Mesendoderm (in vitro differentiated cells): ENCODE results near the gene HNRNPR.

ENCODE experiments used
- DNase-seq: peaks from one replicate; pipeline ENCODE4 v3.0.0; 2013
- H2AK5ac ChIP-seq: 2 replicates; pipeline ENCODE4 v1.6.1; 2013; ENCODE audit warnings: low read length, inconsistent platforms
- H2BK120ac ChIP-seq: 2 replicates; pipeline ENCODE4 v1.6.1; 2013; ENCODE audit warnings: low read depth, mild to moderate bottlenecking, low read length, moderate library complexity, mixed read lengths
- H2BK15ac ChIP-seq: replicated peaks from 2 replicates; pipeline ENCODE4 v1.6.1; 2013; ENCODE audit warnings: low read depth, mild to moderate bottlenecking, moderate library complexity
- H2BK5ac ChIP-seq: 2 replicates; pipeline ENCODE4 v1.6.1; 2013; ENCODE audit warnings: low read length, inconsistent platforms
- H3K18ac ChIP-seq: 2 replicates; pipeline ENCODE4 v1.6.1; 2013; ENCODE audit warnings: mild to moderate bottlenecking, low read length, mixed read lengths
- H3K23ac ChIP-seq: one replicate; pipeline ENCODE4 v1.6.1; 2013; ENCODE audit warnings: low read length
- H3K27ac ChIP-seq: 2 replicates; pipeline ENCODE4 v1.5.1; 2013; ENCODE audit warnings: low read depth, mild to moderate bottlenecking, inconsistent platforms, low read length, moderate library complexity
- H3K27me3 ChIP-seq: 2 replicates; pipeline ENCODE4 v1.6.1; 2013; ENCODE audit warnings: low read length, control low read depth, mild to moderate bottlenecking, inconsistent platforms; ENCODE audit not compliant: insufficient read depth, poor library complexity
- H3K36me3 ChIP-seq: 2 replicates; pipeline ENCODE4 v1.6.1; 2013; ENCODE audit warnings: low read length, inconsistent platforms; ENCODE audit not compliant: control insufficient read depth, insufficient read depth
- H3K4ac ChIP-seq: one replicate; pipeline ENCODE4 v1.6.1; 2013; ENCODE audit warnings: low read depth, mild to moderate bottlenecking, low read length, moderate library complexity
- H3K4me1 ChIP-seq: 2 replicates; pipeline ENCODE4 v1.6.1; 2013; ENCODE audit warnings: low read depth, low read length, inconsistent platforms; ENCODE audit not compliant: control insufficient read depth
- H3K4me2 ChIP-seq: 2 replicates; pipeline ENCODE4 v1.6.1; 2013; ENCODE audit warnings: low read length
- H3K4me3 ChIP-seq: 2 replicates; pipeline ENCODE4 v1.5.1; 2013; ENCODE audit warnings: mild to moderate bottlenecking, low read length
- H3K56ac ChIP-seq: one replicate; pipeline ENCODE4 v1.6.1; 2013; ENCODE audit warnings: low read length
- H3K79me1 ChIP-seq: 2 replicates; pipeline ENCODE4 v1.6.1; 2013; ENCODE audit warnings: low read length, inconsistent platforms
- H3K79me2 ChIP-seq: 2 replicates; pipeline ENCODE4 v1.6.1; 2013; ENCODE audit warnings: mild to moderate bottlenecking, low read length; ENCODE audit not compliant: control insufficient read depth, insufficient read depth
- H3K9ac ChIP-seq: 2 replicates; pipeline ENCODE4 v1.6.1; 2013; ENCODE audit warnings: low read length, inconsistent platforms
- H4K5ac ChIP-seq: one replicate; pipeline ENCODE4 v1.6.1; 2013; ENCODE audit warnings: low read length
- H4K8ac ChIP-seq: one replicate; pipeline ENCODE4 v1.6.1; 2013; ENCODE audit warnings: low read depth, mild to moderate bottlenecking, control low read depth, low read length, moderate library complexity
- WGBS: extraction: QIAGEN DNeasy Blood & Tissue Kit; methylation state at CpG from one replicate; pipeline ENCODE4 v1.1.7; 2013; ENCODE audit warnings: low lambda C conversion rate, missing lambda C conversion rate; ENCODE audit not compliant: insufficient coverage; ENCODE audit errors: extremely low coverage; 5-methylcytosine and 5-hydroxymethylcytosine counted together

HNRNPR gene

GRCh38 chr1:23283667-23284602 lies 60.1 kb downstream of the HNRNPR start:
- no peak overlapping the region for H2AK5ac ChIP-seq
- WGBS: no CpG with 5 or more reads among the region's 4 CpGs
- H3K23ac ChIP-seq: no peak overlapping the region
- no peak for DNase-seq
- H3K79me2 ChIP-seq: no peaks in the 10 kb centered on the region
- no peaks in the 10 kb centered on the region for H3K27me3 ChIP-seq
- H3K27ac ChIP-seq: no peak overlapping the region
- H3K36me3 ChIP-seq: peaks cover 6% of the 10 kb centered on the region
- no peak overlapping the region for H2BK5ac ChIP-seq
- no peak overlapping the region for H3K4me3 ChIP-seq
- H3K4me2 ChIP-seq: no peak overlapping the region
- no peak overlapping the region for H3K18ac ChIP-seq
- no peak overlapping the region for H3K4ac ChIP-seq
- no peak overlapping the region for H2BK120ac ChIP-seq
- no peak overlapping the region for H2BK15ac ChIP-seq
- no peak overlapping the region for H4K5ac ChIP-seq
- no peak overlapping the region for H4K8ac ChIP-seq
- no peak overlapping the region for H3K9ac ChIP-seq
- H3K4me1 ChIP-seq: no peaks in the 10 kb centered on the region
- H3K56ac ChIP-seq: no peak overlapping the region
- H3K79me1 ChIP-seq: no peaks in the 10 kb centered on the region

GRCh38 chr1:23282957-23283356 lies 61.1 kb downstream of the HNRNPR start:
- Histone ChIP-seq H3K4ac (no peak overlapping the region), H3K36me3 (peaks cover 6% of the 10 kb centered on the region), H3K27ac (no peak overlapping the region), H2BK120ac (no peak overlapping the region), H3K9ac (no peak overlapping the region), H2BK15ac (no peak overlapping the region), H3K4me1 (no peaks in the 10 kb centered on the region), H4K8ac (no peak overlapping the region), H3K79me2 (no peaks in the 10 kb centered on the region), H3K79me1 (no peaks in the 10 kb centered on the region), H3K23ac (no peak overlapping the region), H3K18ac (no peak overlapping the region), H2AK5ac (no peak overlapping the region), H3K4me2 (no peak overlapping the region), H3K27me3 (no peaks in the 10 kb centered on the region), H2BK5ac (no peak overlapping the region), H4K5ac (no peak overlapping the region), H3K4me3 (no peak overlapping the region), H3K56ac (no peak overlapping the region)
- DNase-seq: no peak
- WGBS: no CpG with 5 or more reads among the region's 5 CpGs

- H4K8ac ChIP-seq: no peak overlapping the region
- no peak overlapping the region for H3K4me2 ChIP-seq
- H2AK5ac ChIP-seq: no peak overlapping the region
- H3K36me3 ChIP-seq: peaks cover 3% of the 10 kb centered on the region
- no peak overlapping the region for H2BK5ac ChIP-seq
- no peak overlapping the region for H3K23ac ChIP-seq
- H3K79me1 ChIP-seq: no peaks in the 10 kb centered on the region
- H2BK120ac ChIP-seq: no peak overlapping the region
- no peak overlapping the region for H2BK15ac ChIP-seq
- H3K9ac ChIP-seq: no peak overlapping the region
- H3K27ac ChIP-seq: no peak overlapping the region
- H3K79me2 ChIP-seq: no peaks in the 10 kb centered on the region
- DNase-seq: no peak
- no peaks in the 10 kb centered on the region for H3K27me3 ChIP-seq
- no peak overlapping the region for H3K18ac ChIP-seq
- no peaks in the 10 kb centered on the region for H3K4me1 ChIP-seq
- no peak overlapping the region for H3K4ac ChIP-seq
- H3K4me3 ChIP-seq: no peak overlapping the region
- no peak overlapping the region for H4K5ac ChIP-seq
- 100% methylated on average over 1 of the region's 2 CpGs for WGBS
- H3K56ac ChIP-seq: no peak overlapping the region
These were observed 65.4 kb downstream of the HNRNPR start for GRCh38 chr1:23278717-23279116.

- Histone ChIP-seq H3K4me2 (no peak overlapping the region), H3K79me2 (no peaks in the 10 kb centered on the region), H4K8ac (no peak overlapping the region), H3K4ac (no peak overlapping the region), H2BK15ac (no peak overlapping the region), H3K23ac (no peak overlapping the region), H3K36me3 (no peaks in the 10 kb centered on the region), H2BK120ac (no peak overlapping the region), H3K18ac (no peak overlapping the region), H4K5ac (no peak overlapping the region), H3K79me1 (no peaks in the 10 kb centered on the region), H3K9ac (no peak overlapping the region), H2AK5ac (no peak overlapping the region), H3K4me3 (no peak overlapping the region), H2BK5ac (no peak overlapping the region), H3K27me3 (no peaks in the 10 kb centered on the region), H3K4me1 (no peaks in the 10 kb centered on the region), H3K27ac (no peak overlapping the region), H3K56ac (no peak overlapping the region)
- WGBS: no CpG with 5 or more reads among the region's 2 CpGs
- DNase-seq: no peak
These were observed 67.6 kb downstream of the HNRNPR start for GRCh38 chr1:23276531-23276930.

GRCh38 chr1:23274134-23274505 lies 70.0 kb downstream of the HNRNPR start:
- no peak for DNase-seq
- H3K56ac ChIP-seq: no peak overlapping the region
- H3K79me1 ChIP-seq: no peaks in the 10 kb centered on the region
- H3K27ac ChIP-seq: no peak overlapping the region
- no peak overlapping the region for H3K23ac ChIP-seq
- WGBS: no CpG with 5 or more reads among the region's 4 CpGs
- H4K8ac ChIP-seq: no peak overlapping the region
- no peak overlapping the region for H3K4ac ChIP-seq
- H2BK120ac ChIP-seq: no peak overlapping the region
- no peaks in the 10 kb centered on the region for H3K27me3 ChIP-seq
- H3K9ac ChIP-seq: no peak overlapping the region
- H2AK5ac ChIP-seq: no peak overlapping the region
- no peaks in the 10 kb centered on the region for H3K4me1 ChIP-seq
- no peak overlapping the region for H3K4me3 ChIP-seq
- H3K79me2 ChIP-seq: no peaks in the 10 kb centered on the region
- no peak overlapping the region for H2BK15ac ChIP-seq
- no peak overlapping the region for H2BK5ac ChIP-seq
- H4K5ac ChIP-seq: no peak overlapping the region
- H3K4me2 ChIP-seq: no peak overlapping the region
- no peak overlapping the region for H3K18ac ChIP-seq
- H3K36me3 ChIP-seq: no peaks in the 10 kb centered on the region
